DOHH2 (cell line): ENCODE measurements around the gene PARP4.

Source experiments
- H3F3A ChIP-seq: fragments of 200-600 bp; sonication (generic), shearing (Covaris generic); 2 replicates; pipeline ENCODE4 v1.6.0; 2016; ENCODE audit warnings: antibody characterized with exemption, mild to moderate bottlenecking; ENCODE audit not compliant: control insufficient read depth, insufficient read depth
- H3K27ac ChIP-seq: fragments of 200-600 bp; sonication (generic); 2 replicates; pipeline ENCODE4 v1.5.1; 2014; ENCODE audit warnings: low read depth, mild to moderate bottlenecking, low read length, moderate library complexity
- H3K27me3 ChIP-seq: fragments of 200-600 bp; sonication (generic); 2 replicates; pipeline ENCODE4 v1.6.1; 2014; ENCODE audit warnings: mild to moderate bottlenecking, low read length, mixed read lengths; ENCODE audit not compliant: control insufficient read depth
- H3K36me3 ChIP-seq: fragments of 200-600 bp; sonication (generic); 2 replicates; pipeline ENCODE4 v1.6.1; 2014; ENCODE audit warnings: mild to moderate bottlenecking, low read length, moderate library complexity, mixed read lengths; ENCODE audit not compliant: control insufficient read depth
- H3K4me1 ChIP-seq: fragments of 200-600 bp; sonication (generic); 2 replicates; pipeline ENCODE4 v1.6.1; 2014; ENCODE audit warnings: mild to moderate bottlenecking, low read length, mixed read lengths; ENCODE audit not compliant: control insufficient read depth
- H3K4me2 ChIP-seq: fragments of 200-600 bp; sonication (generic); 2 replicates; pipeline ENCODE4 v1.6.0; 2014; ENCODE audit warnings: mild to moderate bottlenecking, low read length, moderate library complexity
- H3K4me3 ChIP-seq: fragments of 200-600 bp; sonication (generic); 2 replicates; pipeline ENCODE4 v1.5.1; 2014; ENCODE audit warnings: mild to moderate bottlenecking, low read length, mixed read lengths
- H3K79me2 ChIP-seq: fragments of 200-600 bp; sonication (generic); 2 replicates; pipeline ENCODE4 v1.6.1; 2014; ENCODE audit warnings: mild to moderate bottlenecking, low read length, mixed read lengths; ENCODE audit not compliant: control insufficient read depth
- H3K9me2 ChIP-seq: fragments of 200-600 bp; sonication (generic); replicated peaks from 2 replicates; pipeline ENCODE4 v1.6.1; 2014; ENCODE audit warnings: mild to moderate bottlenecking, low read length, mixed read lengths; ENCODE audit not compliant: control insufficient read depth
- H3K9me3 ChIP-seq: fragments of 200-600 bp; sonication (generic); 2 replicates; pipeline ENCODE4 v1.6.1; 2014; ENCODE audit warnings: antibody characterized with exemption, low read length, mixed read lengths; ENCODE audit not compliant: control insufficient read depth, insufficient read depth
- H4K20me1 ChIP-seq: fragments of 200-600 bp; sonication (generic); 2 replicates; pipeline ENCODE4 v1.6.0; 2014; ENCODE audit warnings: low read depth, mild to moderate bottlenecking, antibody characterized with exemption, low read length, moderate library complexity; ENCODE audit not compliant: control insufficient read depth, insufficient read depth
- CTCF ChIP-seq: fragments of 200-600 bp; sonication (generic); IDR thresholded peaks from one replicate; pipeline ENCODE4 v1.5.1; 2014; ENCODE audit warnings: antibody characterized with exemption, mild to moderate bottlenecking, low read depth, low read length; ENCODE audit not compliant: poor library complexity, severe bottlenecking
- EZH2phosphoT487 ChIP-seq: fragments of 200-600 bp; sonication (generic); IDR thresholded peaks from 2 replicates; pipeline ENCODE4 v1.6.1; 2017; ENCODE audit warnings: borderline replicate concordance, mild to moderate bottlenecking, antibody characterized with exemption, low read length, moderate library complexity, mixed read lengths

The PARP4 gene

GRCh38 chr13:24458736-24459135 lies 53.8 kb downstream of the PARP4 start:
- no peaks in the 10 kb centered on the region for H3K9me3 ChIP-seq
- peaks cover 33% of the 10 kb centered on the region for H3K36me3 ChIP-seq
- no peaks in the 10 kb centered on the region for H3K79me2 ChIP-seq
- no peak for TF ChIP-seq EZH2phosphoT487
- TF ChIP-seq CTCF, result no peak
- H3K4me3 ChIP-seq, result no peak overlapping the region
- no peaks in the 10 kb centered on the region for H4K20me1 ChIP-seq
- no peaks in the 10 kb centered on the region for H3K27me3 ChIP-seq
- H3F3A ChIP-seq, result no peaks in the 10 kb centered on the region
- no peaks in the 10 kb centered on the region for H3K9me2 ChIP-seq
- H3K4me1 ChIP-seq, result no peaks in the 10 kb centered on the region
- no peak overlapping the region for H3K27ac ChIP-seq
- no peak overlapping the region for H3K4me2 ChIP-seq

- peaks cover 34% of the 10 kb centered on the region for H3K36me3 ChIP-seq
These were observed 56.2 kb downstream of the PARP4 start for GRCh38 chr13:24456396-24456795.

GRCh38 chr13:24454056-24454455 lies 58.5 kb downstream of the PARP4 start:
- H3K4me1 ChIP-seq, result no peaks in the 10 kb centered on the region
- no peak overlapping the region for H3K4me3 ChIP-seq
- no peaks in the 10 kb centered on the region for H3K9me2 ChIP-seq
- no peak overlapping the region for H3K27ac ChIP-seq
- no peaks in the 10 kb centered on the region for H3K9me3 ChIP-seq
- H3K27me3 ChIP-seq, result no peaks in the 10 kb centered on the region
- no peaks in the 10 kb centered on the region for H3F3A ChIP-seq
- TF ChIP-seq EZH2phosphoT487 (no peak), CTCF (no peak)
- no peak overlapping the region for H3K4me2 ChIP-seq
- no peaks in the 10 kb centered on the region for H3K79me2 ChIP-seq
- no peaks in the 10 kb centered on the region for H4K20me1 ChIP-seq
- H3K36me3 ChIP-seq, result peaks cover 33% of the 10 kb centered on the region

More at GRCh38 chr13:24456396-24456795, 56.2 kb downstream of the PARP4 start:
- H3K9me2 ChIP-seq, result no peaks in the 10 kb centered on the region
- TF ChIP-seq EZH2phosphoT487 (no peak), CTCF (no peak)
- no peaks in the 10 kb centered on the region for H3K27me3 ChIP-seq
- no peak overlapping the region for H3K27ac ChIP-seq
- H3K79me2 ChIP-seq, result no peaks in the 10 kb centered on the region
- no peaks in the 10 kb centered on the region for H3K4me1 ChIP-seq
- H3K4me2 ChIP-seq, result no peak overlapping the region
- no peak overlapping the region for H3K4me3 ChIP-seq
- no peaks in the 10 kb centered on the region for H3K9me3 ChIP-seq
- H3F3A ChIP-seq, result no peaks in the 10 kb centered on the region
- H4K20me1 ChIP-seq, result no peaks in the 10 kb centered on the region

GRCh38 chr13:24452044-24452443 lies 60.5 kb downstream of the PARP4 start:
- Histone ChIP-seq H3K79me2 (no peaks in the 10 kb centered on the region), H3K27ac (no peak overlapping the region), H3K36me3 (peaks cover 33% of the 10 kb centered on the region), H4K20me1 (no peaks in the 10 kb centered on the region), H3K9me3 (no peaks in the 10 kb centered on the region), H3K9me2 (no peaks in the 10 kb centered on the region), H3K4me3 (no peak overlapping the region), H3K4me2 (no peak overlapping the region), H3K27me3 (no peaks in the 10 kb centered on the region), H3F3A (no peaks in the 10 kb centered on the region), H3K4me1 (no peaks in the 10 kb centered on the region)
- no peak for TF ChIP-seq CTCF
- no peak for TF ChIP-seq EZH2phosphoT487
